Activated T-cell treated with anti-CD3 and anti-CD28 coated beads for 24 hours (primary cell): ENCODE measurements around the gene RABL2B.

Source experiments
- DNase-seq: peaks from one replicate; pipeline ENCODE4 v3.0.0-alpha.2; 2020; ENCODE audit warnings: low read depth

RABL2B gene

GRCh38 chr22:50722716-50723428, 60.6 kb downstream of the RABL2B start:
- DNase-seq: no peak

GRCh38 chr22:50722048-50722701, 61.3 kb downstream of the RABL2B start:
- no peak for DNase-seq

- no peak for DNase-seq
Observed at GRCh38 chr22:50721257-50721844, 62.1 kb downstream of the RABL2B start.

- DNase-seq: no peak
Observed at GRCh38 chr22:50720301-50721256, 62.9 kb downstream of the RABL2B start.

- DNase-seq: no peak
Observed at GRCh38 chr22:50719814-50720300, 63.6 kb downstream of the RABL2B start.

- no peak for DNase-seq
Observed at GRCh38 chr22:50718352-50718709, 65.1 kb downstream of the RABL2B start.

- DNase-seq: no peak
Observed at GRCh38 chr22:50717709-50718351, 65.6 kb downstream of the RABL2B start.
